T-cell (primary cell): ENCODE results near the gene ODF2L. TPM values are rescaled to one million over a fixed set of nuclear protein-coding genes. Genes with fewer than 3 reads are reported as not detected.

Experiments used
- ATAC-seq, 4 experiments: fragments of 200-7000 bp in 3 of 4; fragments of 150-1000 bp in 1 of 4; cut with Tn5 transposase; replicated peaks in 1 of 4; 1 replicate in 3 of 4; 2 replicates in 1 of 4; pipeline ENCODE4 v1.10.0; 2021; ENCODE audit warnings: moderate library complexity in 3 of 4, mild to moderate bottlenecking in 2 of 4, moderate number of reproducible peaks in 1 of 4
- CTCF ChIA-PET, 2 donors: fragments of 300-600 bp; sonication (Branson Sonifier 250); formaldehyde crosslinking; loops; one replicate each; lab custom pipeline; 2022; ENCODE audit warnings: antibody characterized with exemption in 2 of 2; lab: Charles Lee
- POLR2A ChIA-PET, 2 donors: fragments of 300-600 bp; sonication (Branson Sonifier 250); formaldehyde crosslinking; loops; one replicate each; lab custom pipeline; 2022; ENCODE audit warnings: antibody characterized with exemption in 2 of 2; lab: Charles Lee
- DNase-seq, 35 experiments: peaks; one replicate each; pipeline versions ENCODE4 v3.0.0 to v3.0.0-alpha.2; 2013 to 2023
- H3K27ac ChIP-seq: one replicate; pipeline ENCODE4 v1.5.1; 2013; ENCODE audit warnings: low read length
- H3K27me3 ChIP-seq, 2 experiments: replicated peaks in 1 of 2; 1 replicate in 1 of 2; 2 replicates in 1 of 2; pipeline versions ENCODE4 v1.6.1 to v1.7.0; 2013; ENCODE audit warnings: low read length in 1 of 2, mixed read lengths in 1 of 2; ENCODE audit not compliant: control insufficient read depth in 2 of 2, insufficient read depth in 2 of 2; ENCODE audit errors: extremely low read depth in 1 of 2
- H3K36me3 ChIP-seq, 2 donors: 1 replicate in 1 of 2; 2 replicates in 1 of 2; pipeline versions ENCODE4 v1.6.1 to v1.7.0; 2013; ENCODE audit warnings: low read length in 1 of 2; ENCODE audit not compliant: control insufficient read depth in 2 of 2, insufficient read depth in 1 of 2; ENCODE audit errors: extremely low read depth in 1 of 2
- H3K4me1 ChIP-seq, 2 experiments: 1 replicate in 1 of 2; 2 replicates in 1 of 2; pipeline versions ENCODE4 v1.6.1 to v1.7.0; 2013; ENCODE audit warnings: low read length in 2 of 2, mixed read lengths in 1 of 2; ENCODE audit not compliant: insufficient read depth in 2 of 2, control insufficient read depth in 1 of 2; ENCODE audit errors: extremely low read depth in 1 of 2
- H3K4me3 ChIP-seq, 2 donors: 1 replicate in 1 of 2; 2 replicates in 1 of 2; pipeline versions ENCODE4 v1.5.1 to v1.7.0; 2013; ENCODE audit warnings: mild to moderate bottlenecking in 2 of 2, low read length in 1 of 2, moderate library complexity in 1 of 2; ENCODE audit not compliant: control insufficient read depth in 1 of 2; ENCODE audit errors: extremely low read depth in 1 of 2
- H3K9me3 ChIP-seq: 2 replicates; pipeline ENCODE4 v1.7.0; 2013
- H3K27ac Mint-ChIP-seq, 2 donors: one replicate each; pipeline ENCODE4 v1.8.0; 2020 to 2021; ENCODE audit warnings: mild to moderate bottlenecking in 2 of 2, mixed read lengths in 2 of 2
- H3K27me3 Mint-ChIP-seq, 2 donors: one replicate each; pipeline ENCODE4 v1.8.0; 2021 to 2022; ENCODE audit warnings: mixed read lengths in 2 of 2
- H3K36me3 Mint-ChIP-seq: one replicate; pipeline ENCODE4 v1.8.0; 2021; ENCODE audit warnings: mixed read lengths
- H3K4me1 Mint-ChIP-seq, 3 donors: one replicate each; pipeline ENCODE4 v1.8.0; 2020 to 2022; ENCODE audit warnings: mixed read lengths in 3 of 3, mild to moderate bottlenecking in 1 of 3
- H3K4me3 Mint-ChIP-seq, 3 donors: one replicate each; pipeline ENCODE4 v1.8.0; 2020 to 2022; ENCODE audit warnings: mild to moderate bottlenecking in 3 of 3, mixed read lengths in 3 of 3, moderate library complexity in 3 of 3
- H3K9me3 Mint-ChIP-seq, 3 donors: one replicate each; pipeline ENCODE4 v1.8.0; 2020 to 2022; ENCODE audit warnings: mixed read lengths in 3 of 3
- WGBS: methylation state at CpG from one replicate; pipeline ENCODE4 v1.1.5; 2013; ENCODE audit warnings: missing lambda C conversion rate; ENCODE audit not compliant: insufficient coverage; 5-methylcytosine and 5-hydroxymethylcytosine counted together
- total RNA-seq, 35 experiments: library from RNA in 6 of 35; stranded (reverse) in 6 of 35; fragments of 120-200 nt in 1 of 35; gene quantifications; one replicate each; pipeline versions ENCODE4 v1.2.1 to v1.2.4 and lab custom pipeline; 2013 to 2026

Gene ODF2L
- total RNA-seq, 5 donors from 2014 or later (not counting 1 experiment from before 2014, with no cell fraction given), result 52.5 to 83.9 (median 67.9) TPM

- ChIA-PET CTCF (no interaction called here), POLR2A (no interaction called here)
- no peaks in the 10 kb centered on the region for H3K36me3 ChIP-seq
- H3K4me3 ChIP-seq, result no peak overlapping the region
- no peak overlapping the region for H3K27ac ChIP-seq
- H3K4me1 ChIP-seq, result peaks cover 0 to 3% of the 10 kb centered on the region in 2 experiments
- H3K9me3 ChIP-seq, result no peaks in the 10 kb centered on the region
- H3K4me1 Mint-ChIP-seq, result no peaks in the 10 kb centered on the region
- DNase-seq (no peak), ATAC-seq (no peak)
- no peaks in the 10 kb centered on the region for H3K27me3 ChIP-seq
- H3K4me3 Mint-ChIP-seq, result no peak overlapping the region
- H3K27me3 Mint-ChIP-seq, result peaks cover 0 to 12% of the 10 kb centered on the region in 2 donors
- H3K27ac Mint-ChIP-seq, result no peak overlapping the region
- H3K36me3 Mint-ChIP-seq, result no peaks in the 10 kb centered on the region
- no peaks in the 10 kb centered on the region for H3K9me3 Mint-ChIP-seq
Observed at GRCh38 chr1:86434059-86434458, 37.9 kb upstream of the ODF2L start.

DNA sequence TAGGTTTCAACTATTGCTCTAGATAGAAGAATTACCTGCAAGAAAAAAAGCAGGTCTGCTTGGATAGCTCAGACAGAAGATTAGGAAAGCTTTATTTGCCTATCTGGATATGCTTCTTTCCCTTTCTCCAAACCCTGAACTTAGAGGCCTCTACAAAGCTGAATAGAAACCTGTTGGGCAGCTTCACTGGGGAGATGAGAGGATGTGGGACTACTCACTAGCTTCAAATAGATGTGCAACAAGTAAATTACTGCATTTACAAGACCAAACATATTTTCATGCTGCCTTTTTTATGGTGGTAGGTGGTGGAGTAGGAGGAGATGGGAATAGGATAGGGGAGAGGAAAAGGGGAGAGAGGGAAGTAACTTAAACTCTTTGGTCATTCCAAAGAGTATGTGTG, 34.3 kb upstream of the ODF2L start:
- no peak overlapping the region for H3K27ac Mint-ChIP-seq
- Histone ChIP-seq H3K27me3 (no peaks in the 10 kb centered on the region), H3K27ac (no peak overlapping the region), H3K36me3 (no peaks in the 10 kb centered on the region), H3K4me1 (peaks cover 0 to 4% of the 10 kb centered on the region in 2 experiments), H3K4me3 (no peak overlapping the region), H3K9me3 (no peaks in the 10 kb centered on the region)
- H3K9me3 Mint-ChIP-seq, result no peaks in the 10 kb centered on the region
- DNase-seq, result no peak
- no peak for ATAC-seq
- H3K36me3 Mint-ChIP-seq, result no peaks in the 10 kb centered on the region
- ChIA-PET POLR2A (interaction anchor here in 1 of 2 donors (1.1 kb wide), 1 partner anchor 88 kb away, joined by 4 read pairs; no protein-coding TSS in a partner anchor), CTCF (interaction anchor here (0.9 to 1.2 kb wide), 3 partner anchors 34 to 274 kb away, joined by 3 to 5 read pairs (median 3); partner anchors contain the start of genes ODF2L (in 1 of the 2) and SH3GLB1 (in 1 of the 2))
- no peaks in the 10 kb centered on the region for H3K4me1 Mint-ChIP-seq
- H3K4me3 Mint-ChIP-seq, result no peak overlapping the region
- peaks cover 0 to 5% of the 10 kb centered on the region in 2 donors for H3K27me3 Mint-ChIP-seq

- CTCF ChIA-PET, result interaction anchor here (0.9 to 1.1 kb wide), 2 partner anchors 33 to 274 kb away, joined by 3 to 5 read pairs; partner anchors contain the start of genes ODF2L (in 1 of the 2) and SH3GLB1 (in 1 of the 2)
- Mint-ChIP-seq H3K4me3 (no peak overlapping the region), H3K27ac (no peak overlapping the region), H3K4me1 (no peaks in the 10 kb centered on the region), H3K27me3 (peaks cover 0 to 7% of the 10 kb centered on the region in 2 donors), H3K9me3 (no peaks in the 10 kb centered on the region), H3K36me3 (no peaks in the 10 kb centered on the region)
- DNase-seq (no peak), ATAC-seq (no peak)
- H3K4me1 ChIP-seq, result peaks cover 0 to 4% of the 10 kb centered on the region in 2 experiments
- H3K9me3 ChIP-seq, result no peaks in the 10 kb centered on the region
- no peak overlapping the region for H3K4me3 ChIP-seq
- no peak overlapping the region for H3K27ac ChIP-seq
- WGBS, result 9% methylated on average over 1 of the region's 3 CpGs
- POLR2A ChIA-PET, result interaction anchor here in 1 of 2 donors (1.1 kb wide), 1 partner anchor 89 kb away, joined by 4 read pairs; no protein-coding TSS in a partner anchor
- no peaks in the 10 kb centered on the region for H3K27me3 ChIP-seq
- no peaks in the 10 kb centered on the region for H3K36me3 ChIP-seq
Observed at GRCh38 chr1:86429835-86430234, 33.7 kb upstream of the ODF2L start.

DNA sequence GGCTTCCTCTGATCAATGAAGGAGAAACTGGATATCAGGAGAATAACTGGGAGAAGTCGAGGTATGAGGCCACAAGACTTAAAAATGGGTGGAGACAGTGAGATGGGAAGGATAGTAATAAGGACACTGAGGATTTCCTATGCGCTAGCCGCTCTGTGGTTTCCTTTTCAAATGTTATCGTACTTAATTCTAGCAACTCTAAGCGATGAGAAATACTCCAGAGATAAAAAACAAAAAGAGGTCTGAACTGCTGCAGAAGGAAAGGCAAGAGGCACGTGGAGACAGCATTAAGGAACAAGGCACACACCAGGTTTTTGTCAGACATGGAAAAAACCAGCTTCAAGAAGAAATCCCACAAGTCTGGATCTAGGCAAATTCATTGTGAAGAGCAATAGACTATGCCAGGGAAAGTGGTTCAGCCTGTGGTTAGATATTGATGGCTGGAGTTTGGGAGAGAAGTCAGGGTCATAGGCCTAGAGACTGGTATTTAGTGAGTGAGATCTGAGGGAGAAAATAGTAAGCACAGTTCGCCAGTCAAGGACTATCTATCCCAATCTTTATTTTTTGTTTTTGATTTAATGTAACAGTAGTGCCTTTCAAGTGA, 33.1 kb upstream of the ODF2L start:
- Histone ChIP-seq H3K27ac (no peak overlapping the region), H3K27me3 (no peaks in the 10 kb centered on the region), H3K4me1 (peaks cover 0 to 4% of the 10 kb centered on the region in 2 experiments), H3K36me3 (no peaks in the 10 kb centered on the region), H3K9me3 (no peaks in the 10 kb centered on the region), H3K4me3 (no peak overlapping the region)
- WGBS, result 18% methylated on average over 3 of the region's 7 CpGs
- peaks cover 0 to 7% of the 10 kb centered on the region in 2 donors for H3K27me3 Mint-ChIP-seq
- no peaks in the 10 kb centered on the region for H3K9me3 Mint-ChIP-seq
- no peak overlapping the region for H3K4me3 Mint-ChIP-seq
- no peaks in the 10 kb centered on the region for H3K36me3 Mint-ChIP-seq
- POLR2A ChIA-PET, result no interaction called here
- CTCF ChIA-PET, result no interaction called here
- DNase-seq (no peak), ATAC-seq (no peak)
- H3K4me1 Mint-ChIP-seq, result no peaks in the 10 kb centered on the region
- no peak overlapping the region for H3K27ac Mint-ChIP-seq

DNA sequence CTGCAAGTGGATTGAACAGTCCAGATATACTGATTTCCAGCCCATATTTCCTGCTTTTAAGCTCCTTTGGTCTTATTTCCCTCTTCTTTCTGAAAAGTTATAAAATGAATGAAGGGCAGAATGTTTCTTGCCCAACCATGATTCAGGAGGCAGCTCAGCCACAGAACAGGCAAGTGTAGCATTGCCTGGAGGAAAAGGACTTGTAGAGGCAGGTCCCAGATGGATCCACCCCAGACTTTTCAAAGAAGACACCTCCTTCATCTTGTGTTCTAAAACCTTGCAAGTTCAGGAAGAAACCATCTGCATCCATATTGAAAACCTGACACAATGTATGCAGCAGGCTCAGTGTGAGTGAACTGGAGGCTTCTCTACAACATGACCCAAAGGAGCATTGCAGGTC, 27.8 kb upstream of the ODF2L start, which contains the start of gene CLCA2:
TSS of gene CLCA2 (plus strand) at position 299 of the 400 bp plus-strand sequence. CDS start at position 376, 77 bp downstream.
- CTCF ChIA-PET, result interaction anchor here (0.6 to 1.6 kb wide), 4 partner anchors 50 to 1245 kb away, joined by 3 to 7 read pairs (median 5); no protein-coding TSS in a partner anchor
- Histone ChIP-seq H3K36me3 (no peaks in the 10 kb centered on the region), H3K4me3 (no peak within 1 kb of the TSS), H3K9me3 (no peaks in the 10 kb centered on the region), H3K27me3 (no peaks in the 10 kb centered on the region), H3K27ac (no peak within 1 kb of the TSS), H3K4me1 (peaks cover 0 to 2% of the 10 kb centered on the region in 2 experiments)
- POLR2A ChIA-PET, result no interaction called here
- Mint-ChIP-seq H3K9me3 (no peaks in the 10 kb centered on the region), H3K27me3 (peaks cover 0 to 10% of the 10 kb centered on the region in 2 donors), H3K4me3 (no peak within 1 kb of the TSS), H3K4me1 (peaks cover 2 to 6% (median 4%) of the 10 kb centered on the region in 3 donors), H3K36me3 (no peaks in the 10 kb centered on the region), H3K27ac (no peak within 1 kb of the TSS)
- no peak for ATAC-seq
- DNase-seq, result no peak

DNA sequence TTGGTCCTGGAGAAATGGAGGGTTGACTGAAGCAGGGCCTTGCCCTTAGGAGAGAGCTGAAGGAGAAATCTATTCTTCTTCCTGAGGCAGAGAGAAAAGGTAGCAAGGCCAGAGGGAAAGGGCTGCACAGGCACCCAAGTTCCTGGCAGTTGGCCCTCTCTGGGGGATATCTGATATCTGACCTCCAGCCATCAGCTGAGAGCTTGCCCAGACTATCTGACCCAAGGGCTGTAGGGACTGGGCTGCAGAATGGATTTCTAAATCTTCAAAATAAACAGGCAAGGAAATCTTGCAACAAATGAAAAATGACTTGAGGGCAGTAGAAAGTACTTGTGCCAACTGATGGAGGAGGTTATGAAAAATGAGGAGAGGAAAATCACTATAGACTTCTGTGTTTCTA, 27.4 kb upstream of the ODF2L start:
- ChIA-PET CTCF (interaction anchor here (0.6 to 1.6 kb wide), 2 partner anchors 50 to 648 kb away, joined by 6 to 7 read pairs; no protein-coding TSS in a partner anchor), POLR2A (no interaction called here)
- H3K4me1 ChIP-seq, result peaks cover 0 to 2% of the 10 kb centered on the region in 2 experiments
- no peaks in the 10 kb centered on the region for H3K36me3 ChIP-seq
- DNase-seq (no peak), ATAC-seq (no peak)
- H3K27me3 ChIP-seq, result no peaks in the 10 kb centered on the region
- H3K27ac Mint-ChIP-seq, result no peak overlapping the region
- H3K9me3 Mint-ChIP-seq, result no peaks in the 10 kb centered on the region
- H3K27me3 Mint-ChIP-seq, result peaks cover 0 to 10% of the 10 kb centered on the region in 2 donors
- H3K4me3 ChIP-seq, result no peak overlapping the region
- no peak overlapping the region for H3K4me3 Mint-ChIP-seq
- no peaks in the 10 kb centered on the region for H3K9me3 ChIP-seq
- no peak overlapping the region for H3K27ac ChIP-seq
- H3K36me3 Mint-ChIP-seq, result no peaks in the 10 kb centered on the region
- H3K4me1 Mint-ChIP-seq, result peaks cover 2 to 6% (median 4%) of the 10 kb centered on the region in 3 donors
